H1 (cell line): ENCODE measurements around the gene EXOC2. TPM values are rescaled to one million over a fixed set of nuclear protein-coding genes. Genes with fewer than 3 reads are reported as not detected.

Source experiments
- HDAC2 ChIP-seq, 2 experiments: fragments of 300-600 bp in 1 of 2; sonication (generic) in 1 of 2; IDR thresholded peaks; 2 replicates each; pipeline ENCODE4 v1.6.1; 2011 to 2012; ENCODE audit warnings: low read depth in 2 of 2, low read length in 2 of 2, mild to moderate bottlenecking in 2 of 2, moderate library complexity in 2 of 2, borderline replicate concordance in 1 of 2, inconsistent platforms in 1 of 2
- USF2 ChIP-seq: IDR thresholded peaks from 2 replicates; pipeline ENCODE4 v1.6.1; 2011; ENCODE audit warnings: low read length, improper control_type of control experiment
- polyA plus RNA-seq, 7 experiments: library from polyadenylated mRNA; depleted of rRNA in 3 of 7; stranded (reverse) in 5 of 7; unstranded in 2 of 7; fragments of >200 nt in 5 of 7; fragments of 200-250 nt in 2 of 7; gene quantifications; 1 replicate in 5 of 7; 2 replicates in 1 of 7; 4 replicates in 1 of 7; pipeline versions ENCODE4 v1.2.1 to v1.2.3, GENCODE V29; 2011 to 2013; ENCODE audit warnings: missing spikeins in 2 of 7, mixed read lengths in 2 of 7
- total RNA-seq: library from RNA; stranded (reverse); fragmentation: NEBNext Ultra II Directional; extraction: Animal tissue kit (Norgen Biotek cat#: 25700); gene quantifications from 2 replicates; pipeline ENCODE4 v1.2.1, GENCODE V29; 2021

Gene EXOC2
- total and polyA plus RNA-seq, 2 of the 8 experiments (the other 6 are each of a cell fraction or from before 2014, with no cell fraction given), result 25.5 to 44.4 TPM

GRCh38 chr6:540490-540889 lies 152.4 kb downstream of the EXOC2 start (continued):
- TF ChIP-seq HDAC2 (IDR thresholded peaks at IDR 0.05; ENCODE audit: borderline replicate concordance in 1 of 2, low read depth in 2 of 2, low read length in 2 of 2) (no peak), USF2 (no peak)
